ENCODE results near the gene PPP2R3C.

The PPP2R3C gene

GRCh38 chr14:35140718-35141581, 19.2 kb upstream of the PPP2R3C start:
- TF ChIP-seq EZH2phosphoT487 (IDR thresholded peaks at IDR 0.05; ENCODE audit: borderline replicate concordance, low read length): no peak
- TF ChIP-seq CTCF (IDR thresholded peaks at IDR 0.05; ENCODE audit: low read depth, low read length, poor library complexity, severe bottlenecking): peak; percentile 53
- Histone ChIP-seq H3F3A (ENCODE audit: control insufficient read depth, insufficient read depth) (no peaks in the 10 kb centered on the region), H3K9me2 (replicated peaks; ENCODE audit: control insufficient read depth, low read length) (no peaks in the 10 kb centered on the region), H3K27ac (ENCODE audit: low read depth, low read length) (no peak overlapping the region), H3K36me3 (ENCODE audit: control insufficient read depth, low read length) (peaks cover 16% of the 10 kb centered on the region), H3K4me2 (ENCODE audit: low read length) (no peak overlapping the region), H3K27me3 (ENCODE audit: control insufficient read depth, low read length) (no peaks in the 10 kb centered on the region), H3K4me3 (ENCODE audit: low read length) (no peak overlapping the region), H3K4me1 (ENCODE audit: control insufficient read depth, low read length) (no peaks in the 10 kb centered on the region), H4K20me1 (ENCODE audit: control insufficient read depth, insufficient read depth, low read depth, low read length) (0 out of 2 replicates have a peak, but pooled peaks cover 4% of the 10 kb centered on the region), H3K9me3 (ENCODE audit: control insufficient read depth, insufficient read depth, low read length) (no peaks in the 10 kb centered on the region), H3K79me2 (ENCODE audit: control insufficient read depth, low read length) (peaks cover 6% of the 10 kb centered on the region)

GRCh38 chr14:35138585-35138984, 16.8 kb upstream of the PPP2R3C start:
- H3K79me2 ChIP-seq (ENCODE audit: control insufficient read depth, low read length): peaks cover 14% of the 10 kb centered on the region
- TF ChIP-seq EZH2phosphoT487 (IDR thresholded peaks at IDR 0.05; ENCODE audit: borderline replicate concordance, low read length): no peak
- no peak for TF ChIP-seq CTCF (IDR thresholded peaks at IDR 0.05; ENCODE audit: low read depth, low read length, poor library complexity, severe bottlenecking)
- H3K4me2 ChIP-seq (ENCODE audit: low read length): no peak overlapping the region
- no peaks in the 10 kb centered on the region for H3F3A ChIP-seq (ENCODE audit: control insufficient read depth, insufficient read depth)
- H3K27ac ChIP-seq (ENCODE audit: low read depth, low read length): no peak overlapping the region
- H3K9me2 ChIP-seq (replicated peaks; ENCODE audit: control insufficient read depth, low read length): no peaks in the 10 kb centered on the region
- no peaks in the 10 kb centered on the region for H3K4me1 ChIP-seq (ENCODE audit: control insufficient read depth, low read length)
- no peaks in the 10 kb centered on the region for H3K9me3 ChIP-seq (ENCODE audit: control insufficient read depth, insufficient read depth, low read length)
- H3K4me3 ChIP-seq (ENCODE audit: low read length): no peak overlapping the region
- H4K20me1 ChIP-seq (ENCODE audit: control insufficient read depth, insufficient read depth, low read depth, low read length): 0 out of 2 replicates have a peak, but pooled peaks cover 4% of the 10 kb centered on the region
- no peaks in the 10 kb centered on the region for H3K27me3 ChIP-seq (ENCODE audit: control insufficient read depth, low read length)
- peaks cover 28% of the 10 kb centered on the region for H3K36me3 ChIP-seq (ENCODE audit: control insufficient read depth, low read length)

GRCh38 chr14:35134329-35135123, 12.7 kb upstream of the PPP2R3C start:
- Histone ChIP-seq H3K36me3 (ENCODE audit: control insufficient read depth, low read length) (peaks cover 25% of the 10 kb centered on the region), H3K4me3 (ENCODE audit: low read length) (no peak overlapping the region)

More at GRCh38 chr14:35134329-35135123, 12.7 kb upstream of the PPP2R3C start:
- Histone ChIP-seq H3K27ac (ENCODE audit: low read depth, low read length) (no peak overlapping the region), H3K9me3 (ENCODE audit: control insufficient read depth, insufficient read depth, low read length) (no peaks in the 10 kb centered on the region), H3K4me2 (ENCODE audit: low read length) (no peak overlapping the region), H4K20me1 (ENCODE audit: control insufficient read depth, insufficient read depth, low read depth, low read length) (no peaks in the 10 kb centered on the region), H3K4me1 (ENCODE audit: control insufficient read depth, low read length) (no peaks in the 10 kb centered on the region), H3F3A (ENCODE audit: control insufficient read depth, insufficient read depth) (no peaks in the 10 kb centered on the region), H3K9me2 (replicated peaks; ENCODE audit: control insufficient read depth, low read length) (no peaks in the 10 kb centered on the region), H3K79me2 (ENCODE audit: control insufficient read depth, low read length) (peaks cover 25% of the 10 kb centered on the region), H3K27me3 (ENCODE audit: control insufficient read depth, low read length) (no peaks in the 10 kb centered on the region)
- TF ChIP-seq EZH2phosphoT487 (IDR thresholded peaks at IDR 0.05; ENCODE audit: borderline replicate concordance, low read length): no peak
- no peak for TF ChIP-seq CTCF (IDR thresholded peaks at IDR 0.05; ENCODE audit: low read depth, low read length, poor library complexity, severe bottlenecking)

Data from DOHH2 (cell line).